IMR-90 (cell line): Measurements from ENCODE around the gene CORO7. TPM values are rescaled to one million over a fixed set of nuclear protein-coding genes. Genes with fewer than 3 reads are reported as not detected.

ENCODE experiments used
- BHLHE40 ChIP-seq: fragments of 150-350 bp; IDR thresholded peaks from 2 replicates; pipeline ENCODE4 v1.6.1; 2016; ENCODE audit warnings: mild to moderate bottlenecking, low read depth, low read length
- microRNA-seq, 2 experiments: library from miRNA; stranded (forward) in 1 of 2; unstranded in 1 of 2; fragments of 10-50 nt in 1 of 2; fragments of <30 nt in 1 of 2; gene quantifications in 1 of 2; microRNA quantifications in 1 of 2; one replicate each; pipeline versions ENCODE3 to v1.1.0; 2013 to 2020; ENCODE audit not compliant: insufficient read depth in 1 of 2, insufficient read length in 1 of 2, unreplicated experiment in 1 of 2
- polyA plus RNA-seq, 3 experiments: library from polyadenylated mRNA; depleted of rRNA; stranded (reverse); fragments of >200 nt; gene quantifications; 2 replicates each; pipeline ENCODE4 v1.2.3, GENCODE V29; 2012; ENCODE audit warnings: low replicate concordance in 1 of 3
- small RNA-seq, 5 experiments: library from RNA; depleted of rRNA; stranded (forward); fragments of <200 nt; gene quantifications; one replicate each; pipeline ENCODE3, GENCODE V24; 2012
- total RNA-seq: library from RNA; depleted of rRNA; stranded (reverse); fragments of >200 nt; gene quantifications from 2 replicates; pipeline ENCODE4 v1.2.3, GENCODE V29; 2012; rRNA removed

Gene CORO7
- total and polyA plus RNA-seq, 2 of the 4 experiments (the other 2 are of a cell fraction), result 6.3 to 26.7 TPM

- TF ChIP-seq BHLHE40, result no peak
Observed at GRCh38 chr16:4306470-4307214, 109.8 kb downstream of the CORO7 start (continued).

Small RNAs within 50 kb of the gene (microRNA-seq; reads per million reads assigned to microRNA genes)
- gene AC012676.2 (ENCODE audit: insufficient read depth, insufficient read length), result not detected

Small RNAs within 50 kb of the gene (small RNA-seq; reads per million reads assigned to genes)
- 0 reads per million in 5 experiments for gene AC012676.2

Other genes with a start within 250 kb of the CORO7 start
- under 0.01 TPM in 1 of 2 replicates, not detected in the other for gene SRL, start 174.5 kb downstream of the CORO7 start, total RNA-seq
- gene SRL, start 174.5 kb downstream of the CORO7 start, polyA plus RNA-seq (2012; rRNA removed), result 0.04 and 0.14 TPM in 2 replicates
- 7.3 and 7.8 TPM in 2 replicates for gene TFAP4, start 143.6 kb downstream of the CORO7 start, total RNA-seq
- gene TFAP4, start 143.6 kb downstream of the CORO7 start, polyA plus RNA-seq (2012; rRNA removed), result 5.6 and 7.0 TPM in 2 replicates
- 0.36 and 0.56 TPM in 2 replicates for gene GLIS2, start 100.5 kb downstream of the CORO7 start, total RNA-seq
- 8.4 and 9.0 TPM in 2 replicates for gene GLIS2, start 100.5 kb downstream of the CORO7 start, polyA plus RNA-seq (2012; rRNA removed)
- 17.9 and 25.6 TPM in 2 replicates for gene PAM16, start 65.3 kb downstream of the CORO7 start, total RNA-seq
- 48.4 and 69.5 TPM in 2 replicates for gene PAM16, start 65.3 kb downstream of the CORO7 start, polyA plus RNA-seq (2012; rRNA removed)
- gene VASN, start 44.7 kb downstream of the CORO7 start, total RNA-seq, result 9.3 and 10.3 TPM in 2 replicates
- 83.8 and 87.2 TPM in 2 replicates for gene VASN, start 44.7 kb downstream of the CORO7 start, polyA plus RNA-seq (2012; rRNA removed)
- gene DNAJA3, start 9.3 kb upstream of the CORO7 start, total RNA-seq, result 36.9 and 38.0 TPM in 2 replicates
- gene DNAJA3, start 9.3 kb upstream of the CORO7 start, polyA plus RNA-seq (2012; rRNA removed), result 40.2 TPM in 2 replicates
- gene NMRAL1, start 58.0 kb upstream of the CORO7 start, total RNA-seq, result 67.6 and 73.6 TPM in 2 replicates
- 48.6 and 52.4 TPM in 2 replicates for gene NMRAL1, start 58.0 kb upstream of the CORO7 start, polyA plus RNA-seq (2012; rRNA removed)
- 91.1 and 98.8 TPM in 2 replicates for gene HMOX2, start 59.8 kb upstream of the CORO7 start, total RNA-seq
- gene HMOX2, start 59.8 kb upstream of the CORO7 start, polyA plus RNA-seq (2012; rRNA removed), result 93.9 and 109 TPM in 2 replicates
- gene CDIP1, start 122.2 kb upstream of the CORO7 start, total RNA-seq, result 4.2 and 4.8 TPM in 2 replicates
- 14.6 and 15.8 TPM in 2 replicates for gene CDIP1, start 122.2 kb upstream of the CORO7 start, polyA plus RNA-seq (2012; rRNA removed)
- gene C16orf96, start 139.7 kb upstream of the CORO7 start, total RNA-seq, result not detected in 2 replicates
- gene C16orf96, start 139.7 kb upstream of the CORO7 start, polyA plus RNA-seq (2012; rRNA removed), result not detected in 2 replicates
- 1.3 and 1.9 TPM in 2 replicates for gene UBALD1, start 198.3 kb upstream of the CORO7 start, total RNA-seq
- gene UBALD1, start 198.3 kb upstream of the CORO7 start, polyA plus RNA-seq (2012; rRNA removed), result 14.5 and 20.5 TPM in 2 replicates
- gene MGRN1, start 208.2 kb upstream of the CORO7 start, total RNA-seq, result 11.7 and 13.9 TPM in 2 replicates
- 26.7 and 32.7 TPM in 2 replicates for gene MGRN1, start 208.2 kb upstream of the CORO7 start, polyA plus RNA-seq (2012; rRNA removed)